WTC11 (cell line): ENCODE data around the gene LDB3. TPM values are rescaled to one million over a fixed set of nuclear protein-coding genes. Genes with fewer than 3 reads are reported as not detected.

Experiments used
- ATAC-seq: fragments of 200-7000 bp; cut with Tn5 transposase; 2 replicates; pipeline ENCODE4 v1.10.0; 2021; ENCODE audit warnings: mild to moderate bottlenecking, moderate library complexity
- CTCF ChIA-PET: fragments of 300-600 bp; sonication (Branson Sonifier 250); formaldehyde crosslinking; loops from one replicate; lab custom pipeline; 2021; ENCODE audit warnings: antibody characterized with exemption; lab: Charles Lee
- POLR2A ChIA-PET: fragments of 350-600 bp; sonication (Branson Sonifier 250); formaldehyde crosslinking; loops from one replicate; lab custom pipeline; 2021; ENCODE audit warnings: antibody characterized with exemption; lab: Charles Lee
- DNase-seq: peaks from one replicate; pipeline ENCODE4 v3.0.0; 2021; ENCODE audit warnings: low spot score
- H3K27ac Mint-ChIP-seq: 2 replicates; pipeline ENCODE4 v1.8.0; 2021; ENCODE audit warnings: mixed read lengths
- H3K27me3 Mint-ChIP-seq: 2 replicates; pipeline ENCODE4 v1.8.0; 2021; ENCODE audit warnings: low read depth, mild to moderate bottlenecking, moderate library complexity, mixed read lengths
- H3K36me3 Mint-ChIP-seq: 2 replicates; pipeline ENCODE4 v1.8.0; 2021; ENCODE audit warnings: mixed read lengths
- H3K4me1 Mint-ChIP-seq: 2 replicates; pipeline ENCODE4 v1.8.0; 2022; ENCODE audit warnings: mixed read lengths
- H3K4me3 Mint-ChIP-seq: 2 replicates; pipeline ENCODE4 v1.8.0; 2021; ENCODE audit warnings: mild to moderate bottlenecking, moderate library complexity, mixed read lengths
- H3K9me3 Mint-ChIP-seq: 2 replicates; pipeline ENCODE4 v1.8.0; 2021; ENCODE audit warnings: mixed read lengths
- ATF1 ChIP-seq: sonication (generic); formaldehyde crosslinking; IDR thresholded peaks from 2 replicates; pipeline ENCODE4 v1.8.1; 2023; ENCODE audit warnings: mild to moderate bottlenecking, moderate library complexity, missing genetic modification reagents
- CREB1 ChIP-seq: sonication (generic); formaldehyde crosslinking; IDR thresholded peaks from 2 replicates; pipeline ENCODE4 v1.8.0; 2023; ENCODE audit warnings: mild to moderate bottlenecking, missing genetic modification reagents
- CTCF ChIP-seq: fragments of 200-600 bp; IDR thresholded peaks from 2 replicates; pipeline ENCODE4 v1.8.0; 2022; ENCODE audit warnings: antibody characterized with exemption
- ELF4 ChIP-seq: sonication (generic); formaldehyde crosslinking; IDR thresholded peaks from 2 replicates; pipeline ENCODE4 v1.8.1; 2022; ENCODE audit warnings: low read depth, mild to moderate bottlenecking, moderate library complexity, missing genetic modification reagents
- FOXP1 ChIP-seq: sonication (generic); formaldehyde crosslinking; IDR thresholded peaks from 2 replicates; pipeline ENCODE4 v1.8.0; 2022; ENCODE audit warnings: missing genetic modification reagents, mild to moderate bottlenecking, moderate library complexity, borderline replicate concordance
- FOXP4 ChIP-seq: sonication (generic); formaldehyde crosslinking; IDR thresholded peaks from 2 replicates; pipeline ENCODE4 v1.8.0; 2022; ENCODE audit warnings: mild to moderate bottlenecking, missing genetic modification reagents
- IRF2 ChIP-seq: sonication (generic); formaldehyde crosslinking; IDR thresholded peaks from 2 replicates; pipeline ENCODE4 v1.8.0; 2022; ENCODE audit warnings: low read depth, missing genetic modification reagents, borderline replicate concordance
- KAT7 ChIP-seq: sonication (generic); formaldehyde crosslinking; IDR thresholded peaks from 2 replicates; pipeline ENCODE4 v1.8.1; 2023; ENCODE audit warnings: missing genetic modification reagents, mild to moderate bottlenecking, borderline replicate concordance
- MYBL2 ChIP-seq: sonication (generic); formaldehyde crosslinking; IDR thresholded peaks from 2 replicates; pipeline ENCODE4 v1.8.1; 2023; ENCODE audit warnings: mild to moderate bottlenecking, moderate library complexity, missing genetic modification reagents
- OVOL2 ChIP-seq: fragments of 250-450 bp; sonication (Bioruptor Pico); IDR thresholded peaks from 2 replicates; pipeline ENCODE4 v1.9.0; 2021; ENCODE audit warnings: mild to moderate bottlenecking, borderline replicate concordance
- PREB ChIP-seq: sonication (generic); formaldehyde crosslinking; IDR thresholded peaks from 2 replicates; pipeline ENCODE4 v1.8.1; 2022; ENCODE audit warnings: mild to moderate bottlenecking, missing genetic modification reagents, moderate library complexity, borderline replicate concordance
- RORB ChIP-seq: fragments of 250-450 bp; sonication (Bioruptor Pico); IDR thresholded peaks from 2 replicates; pipeline ENCODE4 v1.9.0; 2021; ENCODE audit warnings: mild to moderate bottlenecking
- SOX15 ChIP-seq: fragments of 250-450 bp; sonication (Bioruptor Pico); IDR thresholded peaks from 2 replicates; pipeline ENCODE4 v1.9.0; 2021; ENCODE audit warnings: mild to moderate bottlenecking
- SP1 ChIP-seq: sonication (generic); formaldehyde crosslinking; conservative IDR thresholded peaks from 2 replicates; pipeline ENCODE4 v1.8.1; 2022; ENCODE audit warnings: missing genetic modification reagents
- TCF7 ChIP-seq: sonication (generic); formaldehyde crosslinking; IDR thresholded peaks from 2 replicates; pipeline ENCODE4 v1.8.0; 2022; ENCODE audit warnings: mild to moderate bottlenecking, low read depth, missing genetic modification reagents, moderate library complexity
- TP53 ChIP-seq: sonication (generic); formaldehyde crosslinking; IDR thresholded peaks from 2 replicates; pipeline ENCODE4 v1.8.1; 2023; ENCODE audit warnings: mild to moderate bottlenecking, missing genetic modification reagents
- USF1 ChIP-seq: sonication (generic); formaldehyde crosslinking; IDR thresholded peaks from 2 replicates; pipeline ENCODE4 v1.8.0; 2022; ENCODE audit warnings: mild to moderate bottlenecking, missing genetic modification reagents
- ZNF138 ChIP-seq: sonication (generic); formaldehyde crosslinking; conservative IDR thresholded peaks from 2 replicates; pipeline ENCODE4 v1.8.1; 2022; ENCODE audit warnings: mild to moderate bottlenecking, moderate library complexity, missing genetic modification reagents
- ZNF232 ChIP-seq: sonication (generic); formaldehyde crosslinking; IDR thresholded peaks from 2 replicates; pipeline ENCODE4 v1.8.0; 2022; ENCODE audit warnings: mild to moderate bottlenecking, missing genetic modification reagents
- ZNF396 ChIP-seq: fragments of 250-450 bp; sonication (Bioruptor Pico); IDR thresholded peaks from 2 replicates; pipeline ENCODE4 v1.8.0; 2021; ENCODE audit warnings: mild to moderate bottlenecking, moderate library complexity, borderline replicate concordance
- total RNA-seq: library from RNA; stranded (reverse); gene quantifications from 3 replicates; pipeline ENCODE4 v1.2.3, GENCODE V29; 2021
- TF ChIP-seq, protein P1 (sequence below): sonication (generic); formaldehyde crosslinking; IDR thresholded peaks from 2 replicates; pipeline ENCODE4 v1.8.1; 2023; ENCODE audit warnings: mild to moderate bottlenecking, missing genetic modification reagents
- TF ChIP-seq, protein P2 (sequence below): sonication (generic); formaldehyde crosslinking; IDR thresholded peaks from 2 replicates; pipeline ENCODE4 v1.8.0; 2022; ENCODE audit warnings: mild to moderate bottlenecking, missing genetic modification reagents
- TF ChIP-seq, protein P3 (sequence below): fragments of 250-450 bp; sonication (Bioruptor Pico); IDR thresholded peaks from 2 replicates; pipeline ENCODE4 v2.1.2; 2022; ENCODE audit warnings: mild to moderate bottlenecking, moderate library complexity

The LDB3 gene
- total RNA-seq, 1 experiment from 2014 or later, result 0.42 TPM

DNA sequence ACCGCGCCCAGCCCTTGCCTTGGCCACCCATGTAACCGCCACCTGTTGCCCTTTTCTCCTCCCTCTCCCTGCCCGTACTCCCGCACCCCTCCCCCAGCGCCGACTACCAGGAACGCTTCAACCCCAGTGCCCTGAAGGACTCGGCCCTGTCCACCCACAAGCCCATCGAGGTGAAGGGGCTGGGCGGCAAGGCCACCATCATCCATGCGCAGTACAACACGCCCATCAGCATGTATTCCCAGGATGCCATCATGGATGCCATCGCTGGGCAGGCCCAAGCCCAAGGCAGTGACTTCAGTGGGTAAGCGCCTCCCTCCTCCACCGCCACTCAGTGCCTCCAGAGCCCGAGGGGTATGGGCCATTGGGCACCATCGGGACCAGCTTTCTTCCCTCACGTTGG lies 18.7 kb downstream of the LDB3 start:
- H3K9me3 Mint-ChIP-seq, result no peaks in the 10 kb centered on the region
- TF ChIP-seq MYBL2 (no peak), ZNF396 (CRISPR knock-in tag) (no peak), KAT7 (CRISPR knock-in tag) (no peak), TP53 (CRISPR knock-in tag) (no peak), TCF7 (no peak), ZNF232 (CRISPR knock-in tag) (no peak), SP1 (CRISPR knock-in tag) (no peak), FOXP1 (CRISPR knock-in tag) (no peak), SOX15 (CRISPR knock-in tag) (no peak)
- TF ChIP-seq, protein P1, sequence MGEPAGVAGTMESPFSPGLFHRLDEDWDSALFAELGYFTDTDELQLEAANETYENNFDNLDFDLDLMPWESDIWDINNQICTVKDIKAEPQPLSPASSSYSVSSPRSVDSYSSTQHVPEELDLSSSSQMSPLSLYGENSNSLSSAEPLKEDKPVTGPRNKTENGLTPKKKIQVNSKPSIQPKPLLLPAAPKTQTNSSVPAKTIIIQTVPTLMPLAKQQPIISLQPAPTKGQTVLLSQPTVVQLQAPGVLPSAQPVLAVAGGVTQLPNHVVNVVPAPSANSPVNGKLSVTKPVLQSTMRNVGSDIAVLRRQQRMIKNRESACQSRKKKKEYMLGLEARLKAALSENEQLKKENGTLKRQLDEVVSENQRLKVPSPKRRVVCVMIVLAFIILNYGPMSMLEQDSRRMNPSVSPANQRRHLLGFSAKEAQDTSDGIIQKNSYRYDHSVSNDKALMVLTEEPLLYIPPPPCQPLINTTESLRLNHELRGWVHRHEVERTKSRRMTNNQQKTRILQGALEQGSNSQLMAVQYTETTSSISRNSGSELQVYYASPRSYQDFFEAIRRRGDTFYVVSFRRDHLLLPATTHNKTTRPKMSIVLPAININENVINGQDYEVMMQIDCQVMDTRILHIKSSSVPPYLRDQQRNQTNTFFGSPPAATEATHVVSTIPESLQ (CRISPR knock-in tag), result no peak
- TF ChIP-seq, protein P2, sequence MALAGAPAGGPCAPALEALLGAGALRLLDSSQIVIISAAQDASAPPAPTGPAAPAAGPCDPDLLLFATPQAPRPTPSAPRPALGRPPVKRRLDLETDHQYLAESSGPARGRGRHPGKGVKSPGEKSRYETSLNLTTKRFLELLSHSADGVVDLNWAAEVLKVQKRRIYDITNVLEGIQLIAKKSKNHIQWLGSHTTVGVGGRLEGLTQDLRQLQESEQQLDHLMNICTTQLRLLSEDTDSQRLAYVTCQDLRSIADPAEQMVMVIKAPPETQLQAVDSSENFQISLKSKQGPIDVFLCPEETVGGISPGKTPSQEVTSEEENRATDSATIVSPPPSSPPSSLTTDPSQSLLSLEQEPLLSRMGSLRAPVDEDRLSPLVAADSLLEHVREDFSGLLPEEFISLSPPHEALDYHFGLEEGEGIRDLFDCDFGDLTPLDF (CRISPR knock-in tag), result no peak
- TF ChIP-seq, protein P3, sequence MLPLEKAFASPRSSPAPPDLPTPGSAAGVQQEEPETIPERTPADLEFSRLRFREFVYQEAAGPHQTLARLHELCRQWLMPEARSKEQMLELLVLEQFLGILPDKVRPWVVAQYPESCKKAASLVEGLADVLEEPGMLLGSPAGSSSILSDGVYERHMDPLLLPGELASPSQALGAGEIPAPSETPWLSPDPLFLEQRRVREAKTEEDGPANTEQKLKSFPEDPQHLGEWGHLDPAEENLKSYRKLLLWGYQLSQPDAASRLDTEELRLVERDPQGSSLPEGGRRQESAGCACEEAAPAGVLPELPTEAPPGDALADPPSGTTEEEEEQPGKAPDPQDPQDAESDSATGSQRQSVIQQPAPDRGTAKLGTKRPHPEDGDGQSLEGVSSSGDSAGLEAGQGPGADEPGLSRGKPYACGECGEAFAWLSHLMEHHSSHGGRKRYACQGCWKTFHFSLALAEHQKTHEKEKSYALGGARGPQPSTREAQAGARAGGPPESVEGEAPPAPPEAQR (CRISPR knock-in tag), result no peak
- ChIA-PET CTCF (interaction anchor here (0.6 to 1.3 kb wide), 5 partner anchors 83 to 280 kb away, joined by 3 to 5 read pairs (median 3); no protein-coding TSS in a partner anchor), POLR2A (no interaction called here)
- H3K27ac Mint-ChIP-seq, result no peak overlapping the region
- ATAC-seq, result no peak
- H3K4me3 Mint-ChIP-seq, result no peak overlapping the region
- H3K36me3 Mint-ChIP-seq, result no peaks in the 10 kb centered on the region
- H3K4me1 Mint-ChIP-seq, result peaks cover 33% of the 10 kb centered on the region
- H3K27me3 Mint-ChIP-seq, result no peaks in the 10 kb centered on the region
- no peak for DNase-seq

DNA sequence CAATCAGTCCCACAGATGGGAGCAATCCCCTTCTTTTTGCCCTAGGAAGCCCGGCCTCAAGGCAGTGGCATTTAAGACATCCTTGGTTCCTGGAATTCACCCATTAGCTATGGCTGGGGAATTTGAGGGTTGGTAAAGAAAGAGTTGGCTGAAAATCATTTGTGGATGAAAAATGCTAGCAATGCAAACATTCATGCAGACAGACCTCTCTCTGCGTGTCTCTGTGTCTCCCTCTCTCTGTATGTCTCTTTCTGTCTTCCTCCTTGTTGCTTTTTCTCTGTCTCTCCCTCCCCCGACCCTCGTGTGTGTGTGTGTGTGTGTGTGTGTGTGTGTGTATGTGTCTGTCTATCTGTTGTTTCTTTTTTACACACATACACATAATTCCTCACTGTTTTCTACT lies 19.4 kb downstream of the LDB3 start:
- no peak for ATAC-seq
- CTCF ChIA-PET, result interaction anchor here (0.6 to 1.4 kb wide), 7 partner anchors 18 to 279 kb away, joined by 3 to 5 read pairs (median 3); no protein-coding TSS in a partner anchor
- no peak for DNase-seq
- Mint-ChIP-seq H3K27ac (no peak overlapping the region), H3K4me1 (peaks cover 33% of the 10 kb centered on the region), H3K9me3 (no peaks in the 10 kb centered on the region), H3K36me3 (no peaks in the 10 kb centered on the region), H3K27me3 (no peaks in the 10 kb centered on the region)
- TF ChIP-seq IRF2 (CRISPR knock-in tag) (no peak), MYBL2 (no peak), USF1 (CRISPR knock-in tag) (no peak), ZNF138 (CRISPR knock-in tag) (no peak), ATF1 (no peak)
- TF ChIP-seq, all 79 proteins: peak for 0
- H3K4me3 Mint-ChIP-seq, result no peak overlapping the region
- POLR2A ChIA-PET, result no interaction called here

DNA sequence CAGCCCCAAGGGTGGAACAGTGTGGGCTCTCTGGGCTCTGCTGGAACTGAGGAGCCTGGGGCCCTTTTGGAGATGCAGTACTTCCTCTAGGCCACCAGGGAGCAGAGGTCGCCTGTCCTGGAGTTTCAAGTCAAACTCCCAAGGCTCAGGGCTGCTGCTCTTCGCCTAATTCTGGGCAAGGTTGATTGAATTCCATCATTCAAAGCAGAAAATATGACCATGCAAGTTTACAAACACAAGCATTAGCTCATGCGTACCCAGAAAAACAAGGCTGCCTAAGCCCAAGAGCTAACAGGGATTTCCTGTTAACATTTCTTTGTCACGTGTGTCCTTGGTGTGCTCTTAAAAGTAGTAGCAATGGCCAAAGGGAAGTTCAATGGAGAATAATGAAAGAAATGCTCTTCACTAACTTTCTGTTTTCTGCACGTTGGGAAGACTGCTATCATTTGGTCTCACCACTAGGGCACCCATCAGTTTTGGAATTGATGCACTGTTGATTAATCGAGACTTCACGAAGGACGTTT lies 20.1 kb downstream of the LDB3 start:
- ChIA-PET POLR2A (no interaction called here), CTCF (interaction anchor here (0.9 to 1.4 kb wide), 4 partner anchors 18 to 281 kb away, joined by 3 to 4 read pairs (median 3); no protein-coding TSS in a partner anchor)
- Mint-ChIP-seq H3K27ac (peak overlapping the region; percentile 45; the same call in 1 of the 2 replicates), H3K36me3 (no peaks in the 10 kb centered on the region), H3K4me1 (peaks cover 37% of the 10 kb centered on the region), H3K4me3 (no peak overlapping the region), H3K9me3 (no peaks in the 10 kb centered on the region), H3K27me3 (no peaks in the 10 kb centered on the region)
- peak; percentile 72 for DNase-seq
- peak; percentile 84 for ATAC-seq
- TF ChIP-seq CREB1 (CRISPR knock-in tag) (no peak), RORB (CRISPR knock-in tag) (no peak), CTCF (peak; percentile 90), OVOL2 (CRISPR knock-in tag) (no peak), ELF4 (CRISPR knock-in tag) (no peak), FOXP4 (no peak), PREB (no peak)
